Measurements from ENCODE around the gene SPPL2B.

Gene SPPL2B

DNA sequence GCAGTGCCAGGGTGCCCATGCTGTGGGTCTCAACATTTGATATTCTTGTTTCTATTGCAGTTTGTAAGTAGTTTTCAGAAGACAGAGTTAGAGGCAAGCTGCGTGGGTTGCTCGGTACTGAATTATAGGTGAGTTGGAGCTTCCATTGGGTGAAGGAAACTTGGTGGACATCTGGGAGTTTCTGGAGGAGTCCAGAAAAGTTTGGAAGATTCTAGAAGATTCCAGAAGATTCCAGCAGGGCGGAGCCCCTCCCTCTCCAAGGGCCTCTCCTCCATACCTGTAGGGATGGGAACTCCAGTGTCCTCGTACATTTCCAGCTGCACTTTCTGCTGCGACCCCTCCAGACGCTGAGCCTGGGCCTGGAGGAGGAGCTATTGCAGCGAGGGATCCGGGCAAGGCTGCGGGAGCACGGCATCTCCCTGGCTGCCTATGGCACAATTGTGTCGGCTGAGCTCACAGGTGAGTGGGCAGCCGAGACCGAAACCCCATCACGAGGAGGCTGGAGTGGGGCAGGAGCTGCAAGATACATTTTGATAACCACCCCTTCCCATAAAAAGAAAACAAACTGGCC lies 70.3 kb downstream of the SPPL2B start:
- Histone ChIP-seq H3K4me1 (ENCODE audit: control insufficient read depth, insufficient read depth, low read length, unreplicated experiment) (no peaks in the 10 kb centered on the region), H2AFZ (ENCODE audit: low read length, unreplicated experiment) (no peak overlapping the region), H3K36me3 (ENCODE audit: insufficient read depth, low read length) (no peaks in the 10 kb centered on the region), H3K79me2 (ENCODE audit: control insufficient read depth, insufficient read depth, low read length, unreplicated experiment) (no peaks in the 10 kb centered on the region), H3K27me3 (ENCODE audit: insufficient read depth, low read length) (no peaks in the 10 kb centered on the region), H3K4me3 (ENCODE audit: low read depth, low read length) (no peak overlapping the region), H3K27ac (ENCODE audit: low read depth, low read length) (no peak overlapping the region)

DNA sequence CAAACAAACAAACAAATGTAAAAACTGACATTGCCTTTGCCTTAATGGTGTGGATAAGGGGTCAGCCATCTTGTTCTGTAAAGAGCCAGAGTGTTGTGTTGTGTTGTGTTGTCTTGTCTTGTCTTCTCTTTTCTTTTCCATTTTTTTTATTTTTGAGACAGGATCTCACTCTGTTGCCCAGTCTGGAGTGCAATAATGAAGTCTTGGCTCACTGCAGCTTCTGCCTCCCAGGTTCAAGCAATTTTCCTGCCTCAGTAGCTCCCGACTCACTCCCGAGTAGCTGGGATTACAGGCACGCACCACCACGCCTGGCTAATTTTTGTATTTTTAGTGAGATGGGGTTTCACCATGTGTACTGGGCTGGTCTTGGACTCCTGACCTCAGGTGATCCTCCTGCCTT lies 71.1 kb downstream of the SPPL2B start:
- Histone ChIP-seq H2AFZ (ENCODE audit: low read length, unreplicated experiment) (no peak overlapping the region), H3K27me3 (ENCODE audit: insufficient read depth, low read length) (no peaks in the 10 kb centered on the region), H3K27ac (ENCODE audit: low read depth, low read length) (no peak overlapping the region), H3K79me2 (ENCODE audit: control insufficient read depth, insufficient read depth, low read length, unreplicated experiment) (no peaks in the 10 kb centered on the region), H3K4me3 (ENCODE audit: low read depth, low read length) (no peak overlapping the region), H3K36me3 (ENCODE audit: insufficient read depth, low read length) (no peaks in the 10 kb centered on the region), H3K4me1 (ENCODE audit: control insufficient read depth, insufficient read depth, low read length, unreplicated experiment) (no peaks in the 10 kb centered on the region)

Data from ACC112 (cell line).